Ascending aorta (tissue), 2 donors: ENCODE data around the gene SFPQ. TPM values are rescaled to one million over a fixed set of nuclear protein-coding genes. Genes with fewer than 3 reads are reported as not detected.
A peak's percentile ranks its signal among the peaks of the same experiment; 100 is the strongest.

Experiments
- DNase-seq, 2 donors: peaks; one replicate each; pipeline ENCODE4 v3.0.0-alpha.2; 2019; ENCODE audit warnings: low spot score in 2 of 2
- H3K27ac ChIP-seq, 2 donors: fragments of 200-600 bp; sonication (generic); one replicate each; pipeline ENCODE4 v1.5.1; 2016 to 2017; ENCODE audit warnings: mild to moderate bottlenecking in 1 of 2
- H3K27me3 ChIP-seq: fragments of 200-600 bp; sonication (generic); one replicate; pipeline ENCODE4 v1.5.1; 2017
- H3K36me3 ChIP-seq, 2 donors: fragments of 200-600 bp; sonication (generic); one replicate each; pipeline ENCODE4 v1.5.1; 2016
- H3K4me1 ChIP-seq, 2 donors: fragments of 200-600 bp; sonication (generic); one replicate each; pipeline ENCODE4 v1.5.1; 2016 to 2017; ENCODE audit warnings: mild to moderate bottlenecking in 1 of 2
- H3K4me3 ChIP-seq, 2 donors: fragments of 200-600 bp; sonication (generic); one replicate each; pipeline ENCODE4 v1.5.1; 2016 to 2017; ENCODE audit warnings: mild to moderate bottlenecking in 1 of 2
- H3K9me3 ChIP-seq, 2 donors: fragments of 200-600 bp; sonication (generic); one replicate each; pipeline ENCODE4 v1.5.1; 2016
- intact Hi-C: fragments of 100-400 bp; cut with DNase I; formaldehyde crosslinking; loops from one replicate; pipeline ENCODE4 v1.15.1; 2023
- total RNA-seq: library from RNA; depleted of rRNA; stranded (reverse); fragments of >200 nt; gene quantifications from one replicate; pipeline ENCODE4 v1.1.0, GENCODE V29; 2016
- TF ChIP-seq, protein P1 (sequence below), 3 experiments: fragments of 200-600 bp in 2 of 3; fragments of 450-650 bp in 1 of 3; sonication (generic) in 2 of 3; IDR thresholded peaks; one replicate each; pipeline ENCODE4 v1.5.1; 2016 to 2019; ENCODE audit warnings: antibody characterized with exemption in 3 of 3, mild to moderate bottlenecking in 1 of 3, moderate library complexity in 1 of 3

SFPQ gene
- total RNA-seq, 1 donor from 2014 or later = 231 TPM

DNA sequence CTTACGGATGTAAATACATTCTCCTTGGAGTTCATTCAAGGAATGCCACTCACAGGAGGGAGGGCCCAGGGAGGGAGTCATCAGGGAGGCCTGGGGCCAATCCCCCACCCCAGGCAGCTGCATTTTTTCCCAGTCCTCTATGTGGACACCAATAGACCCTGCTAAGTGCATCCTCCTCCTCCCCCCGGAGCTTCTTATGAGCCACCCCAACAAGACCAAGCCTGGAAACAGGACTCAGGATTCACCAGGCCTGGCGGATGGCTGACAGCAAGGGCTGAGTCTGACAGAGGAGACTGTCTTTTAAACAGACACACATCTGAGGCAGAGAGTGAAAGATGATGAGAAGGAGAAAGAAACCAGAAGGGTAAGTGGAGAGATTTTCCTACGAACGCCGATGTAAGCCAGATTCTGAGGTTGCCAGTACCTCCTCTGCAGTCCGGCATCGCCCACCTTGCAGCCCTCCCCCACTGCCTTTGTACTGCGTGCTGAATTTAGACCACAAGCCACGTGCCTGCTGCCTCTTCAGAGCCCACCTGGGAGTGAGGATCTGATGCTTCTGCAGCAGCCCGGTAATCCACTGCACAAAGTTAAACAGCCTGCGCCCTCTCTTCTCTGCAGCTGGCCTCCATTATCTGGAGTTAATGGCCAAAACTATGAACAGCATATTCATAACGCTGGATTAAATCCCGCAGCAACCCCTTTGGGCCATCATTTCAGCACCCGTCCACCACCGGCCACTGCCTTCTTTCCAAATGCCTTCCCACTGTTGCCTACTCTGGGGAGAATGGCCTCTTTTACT, 17.6 kb upstream of the SFPQ start:
- intact Hi-C loops = no loop called here
- TF ChIP-seq, protein P1, sequence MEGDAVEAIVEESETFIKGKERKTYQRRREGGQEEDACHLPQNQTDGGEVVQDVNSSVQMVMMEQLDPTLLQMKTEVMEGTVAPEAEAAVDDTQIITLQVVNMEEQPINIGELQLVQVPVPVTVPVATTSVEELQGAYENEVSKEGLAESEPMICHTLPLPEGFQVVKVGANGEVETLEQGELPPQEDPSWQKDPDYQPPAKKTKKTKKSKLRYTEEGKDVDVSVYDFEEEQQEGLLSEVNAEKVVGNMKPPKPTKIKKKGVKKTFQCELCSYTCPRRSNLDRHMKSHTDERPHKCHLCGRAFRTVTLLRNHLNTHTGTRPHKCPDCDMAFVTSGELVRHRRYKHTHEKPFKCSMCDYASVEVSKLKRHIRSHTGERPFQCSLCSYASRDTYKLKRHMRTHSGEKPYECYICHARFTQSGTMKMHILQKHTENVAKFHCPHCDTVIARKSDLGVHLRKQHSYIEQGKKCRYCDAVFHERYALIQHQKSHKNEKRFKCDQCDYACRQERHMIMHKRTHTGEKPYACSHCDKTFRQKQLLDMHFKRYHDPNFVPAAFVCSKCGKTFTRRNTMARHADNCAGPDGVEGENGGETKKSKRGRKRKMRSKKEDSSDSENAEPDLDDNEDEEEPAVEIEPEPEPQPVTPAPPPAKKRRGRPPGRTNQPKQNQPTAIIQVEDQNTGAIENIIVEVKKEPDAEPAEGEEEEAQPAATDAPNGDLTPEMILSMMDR (IDR thresholded peaks at IDR 0.05) = no peak
- Histone ChIP-seq H3K4me3 (no peak overlapping the region), H3K9me3 (no peaks in the 10 kb centered on the region), H3K36me3 (no peaks in the 10 kb centered on the region), H3K27ac (no peak overlapping the region), H3K4me1 (no peaks in the 10 kb centered on the region), H3K27me3 (no peaks in the 10 kb centered on the region)
- no peak for DNase-seq

DNA sequence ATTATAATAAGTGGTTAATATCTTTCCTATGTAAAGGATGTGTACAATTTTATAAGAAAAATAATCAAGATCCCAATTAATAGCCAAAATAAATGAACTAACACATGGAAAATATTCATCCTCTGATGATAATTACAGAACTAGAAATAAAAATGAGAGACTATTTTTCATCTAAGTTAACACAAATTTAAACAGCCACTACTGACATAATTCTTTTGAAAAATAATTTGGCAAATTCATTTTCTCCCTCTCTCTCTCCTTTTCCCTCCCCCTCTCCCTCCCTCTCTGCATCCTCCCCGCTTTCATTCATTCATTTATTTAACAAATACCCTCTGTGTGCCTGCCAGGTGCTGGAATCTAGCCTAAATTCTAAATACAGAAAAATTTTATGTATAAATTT, 10.3 kb upstream of the SFPQ start:
- Histone ChIP-seq H3K4me1 (no peaks in the 10 kb centered on the region), H3K27me3 (no peaks in the 10 kb centered on the region), H3K9me3 (no peaks in the 10 kb centered on the region), H3K36me3 (no peaks in the 10 kb centered on the region), H3K4me3 (no peak overlapping the region), H3K27ac (no peak overlapping the region)
- TF ChIP-seq, protein P1 (IDR thresholded peaks at IDR 0.05) = no peak
- intact Hi-C loops = loop anchor here (5.0 kb wide), 1 partner anchor 169 kb away; no protein-coding TSS in a partner anchor
- no peak for DNase-seq

DNA sequence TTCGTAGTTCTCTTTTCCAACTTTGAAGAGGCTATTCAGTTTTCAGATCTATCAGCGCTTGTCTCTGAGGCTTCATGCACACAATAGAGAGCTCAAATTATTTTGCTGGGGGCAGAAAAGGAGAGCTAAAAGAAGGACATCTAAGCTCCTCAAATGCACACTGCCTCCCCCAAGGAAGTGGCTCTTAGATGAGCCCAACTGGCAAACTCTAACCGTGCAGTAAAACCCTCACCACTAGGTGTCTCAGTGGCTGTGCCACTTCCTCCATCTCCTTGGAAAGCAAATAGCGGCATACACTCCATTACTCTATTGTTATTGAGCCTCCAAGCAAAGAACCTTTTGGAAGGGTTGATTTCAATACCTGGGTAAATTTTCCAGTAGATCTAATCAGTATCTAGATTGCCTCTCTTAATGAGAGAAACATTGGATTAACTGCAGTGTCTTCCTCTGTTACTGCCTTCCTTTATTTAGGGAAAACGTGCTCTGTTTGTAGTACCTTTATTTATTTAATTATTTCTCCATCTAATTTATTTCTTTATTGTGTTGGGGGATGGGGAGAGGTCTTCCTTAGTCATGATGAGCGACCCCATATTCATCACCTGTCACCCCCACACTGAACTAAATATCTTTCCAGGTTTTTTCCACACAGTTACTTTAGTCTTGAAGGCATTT, 9.2 kb upstream of the SFPQ start:
- intact Hi-C loops = loop anchor here (1.0 to 5.0 kb wide), 2 partner anchors 96 to 170 kb away; no protein-coding TSS in a partner anchor
- TF ChIP-seq, protein P1 (IDR thresholded peaks at IDR 0.05) = peak; percentile 60 to 84 (median 83)
- H3K9me3 ChIP-seq = no peaks in the 10 kb centered on the region
- H3K4me3 ChIP-seq = peak overlapping the region in 1 of 2 donors; percentile 25
- H3K36me3 ChIP-seq = no peaks in the 10 kb centered on the region
- H3K27me3 ChIP-seq = no peaks in the 10 kb centered on the region
- no peak overlapping the region for H3K27ac ChIP-seq
- no peaks in the 10 kb centered on the region for H3K4me1 ChIP-seq
- peak in 1 of 2 donors; percentile 80 for DNase-seq

DNA sequence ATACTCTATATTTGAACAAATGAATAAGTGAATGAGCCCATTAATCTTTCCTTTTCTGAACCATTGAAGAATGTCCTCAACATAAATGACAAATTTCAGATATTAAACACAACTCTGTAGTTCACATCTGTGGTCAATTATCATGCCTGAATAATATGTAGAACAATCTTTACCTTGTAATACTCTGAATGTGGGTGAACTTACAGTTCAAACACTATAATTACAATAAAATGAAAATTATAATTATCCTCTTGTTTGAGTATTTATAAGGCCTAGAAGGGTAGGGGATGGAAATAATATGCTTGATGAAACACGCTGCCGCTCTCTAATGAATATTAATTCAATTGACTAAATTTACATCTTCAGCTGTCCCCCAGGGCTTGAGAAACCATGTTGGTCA, 8.7 kb upstream of the SFPQ start:
- intact Hi-C loops = loop anchor here (1.0 to 5.0 kb wide), 2 partner anchors 97 to 171 kb away; no protein-coding TSS in a partner anchor
- TF ChIP-seq, protein P1 (IDR thresholded peaks at IDR 0.05) = no peak

DNA sequence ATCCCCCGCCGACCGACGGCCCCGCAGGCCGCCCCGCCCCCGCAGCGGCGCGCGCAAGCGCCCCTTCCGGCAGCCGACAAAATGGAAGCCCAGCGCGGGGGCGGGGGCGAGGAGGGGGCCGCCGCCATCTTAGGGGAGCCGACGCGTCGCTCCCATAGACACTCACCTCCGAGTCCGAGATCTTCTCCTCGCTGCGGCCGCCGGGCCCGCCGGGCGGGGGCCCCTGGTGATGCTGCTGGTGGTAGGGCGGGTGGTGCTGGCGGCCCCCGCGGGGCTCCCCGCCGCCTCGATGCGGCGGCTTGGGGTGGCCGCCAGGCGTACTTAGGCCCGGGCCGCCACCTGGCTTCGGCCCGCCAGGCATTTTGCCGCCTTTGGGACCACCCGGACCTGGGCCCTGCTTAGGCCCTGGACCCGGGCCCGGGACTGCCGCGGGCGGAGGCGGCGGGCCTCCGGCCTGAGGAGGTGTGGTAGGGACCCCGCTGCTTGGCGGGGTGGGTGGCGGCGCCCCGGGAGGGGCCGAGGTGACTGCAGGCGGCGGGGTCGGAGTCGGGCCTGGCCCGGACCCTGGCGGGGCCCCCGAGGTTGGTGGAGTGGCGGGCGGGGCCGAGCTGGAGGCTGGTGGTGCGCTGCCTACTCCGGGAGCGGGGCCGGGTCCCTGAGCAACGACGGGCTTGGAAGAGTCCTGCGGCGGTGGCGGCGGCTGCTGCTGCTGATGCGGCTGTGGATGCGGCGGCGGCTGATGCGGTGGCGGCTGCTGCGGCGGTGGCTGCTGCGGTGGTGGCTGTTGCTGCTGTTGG, 691 bp downstream of the SFPQ start:
- peaks cover 30 to 44% of the 10 kb centered on the region in 2 donors for H3K36me3 ChIP-seq
- H3K9me3 ChIP-seq = no peaks in the 10 kb centered on the region
- peaks cover 5 to 26% of the 10 kb centered on the region in 2 donors for H3K4me1 ChIP-seq
- DNase-seq = peak; percentile 36 to 90
- intact Hi-C loops = loop anchor here (1.0 to 10.0 kb wide), 5 partner anchors 76 to 583 kb away; partner anchors contain the start of genes KIAA0319L, NCDN, PSMB2 and ZMYM4
- H3K27ac ChIP-seq = peak overlapping the region; percentile 99
- H3K27me3 ChIP-seq = no peaks in the 10 kb centered on the region
- peak overlapping the region; percentile 72 to 100 for H3K4me3 ChIP-seq
- TF ChIP-seq, protein P1 (IDR thresholded peaks at IDR 0.05) = peak in 1 of 3 experiments; percentile 10

More for the DNA sequence above, 8.7 kb upstream of the SFPQ start:
- Histone ChIP-seq H3K4me3 (no peak overlapping the region), H3K27ac (no peak overlapping the region), H3K36me3 (no peaks in the 10 kb centered on the region), H3K9me3 (no peaks in the 10 kb centered on the region), H3K4me1 (no peaks in the 10 kb centered on the region), H3K27me3 (no peaks in the 10 kb centered on the region)
- no peak for DNase-seq
